Ishikawa (cell line): ENCODE data around the gene ATP6V1G3.

ENCODE experiments used
- CEBPB ChIP-seq: IDR thresholded peaks from 2 replicates; pipeline ENCODE4 v1.6.1; 2012
- CREB1 ChIP-seq: IDR thresholded peaks from 2 replicates; pipeline ENCODE4 v1.6.1; 2012; ENCODE audit warnings: low read depth
- EGR1 ChIP-seq: IDR thresholded peaks from 2 replicates; pipeline ENCODE4 v1.6.1; 2012
- EP300 ChIP-seq: IDR thresholded peaks from 2 replicates; pipeline ENCODE4 v1.6.1; 2012; ENCODE audit warnings: borderline replicate concordance
- FOXM1 ChIP-seq: IDR thresholded peaks from 2 replicates; pipeline ENCODE4 v1.6.1; 2012; ENCODE audit warnings: low read depth, borderline replicate concordance
- NFIC ChIP-seq: IDR thresholded peaks from 2 replicates; pipeline ENCODE4 v1.6.1; 2012
- RAD21 ChIP-seq: IDR thresholded peaks from 2 replicates; pipeline ENCODE4 v1.6.1; 2012; ENCODE audit warnings: low read depth
- TAF1 ChIP-seq: IDR thresholded peaks from 2 replicates; pipeline ENCODE4 v1.6.1; 2012; ENCODE audit warnings: low read depth, mild to moderate bottlenecking
- TCF12 ChIP-seq: IDR thresholded peaks from 2 replicates; pipeline ENCODE4 v1.6.1; 2012; ENCODE audit warnings: low read depth
- TEAD4 ChIP-seq: IDR thresholded peaks from 2 replicates; pipeline ENCODE4 v1.6.1; 2012
- YY1 ChIP-seq: IDR thresholded peaks from 2 replicates; pipeline ENCODE4 v1.6.1; 2012; ENCODE audit warnings: low read depth
- ZBTB7A ChIP-seq: IDR thresholded peaks from 2 replicates; pipeline ENCODE4 v1.6.1; 2012; ENCODE audit warnings: low read depth
- TF ChIP-seq, protein P1 (sequence below): IDR thresholded peaks from 2 replicates; pipeline ENCODE4 v1.6.1; 2012; ENCODE audit warnings: low read depth, mild to moderate bottlenecking
- TF ChIP-seq, protein P2 (sequence below): IDR thresholded peaks from 2 replicates; pipeline ENCODE4 v1.6.1; 2012
- TF ChIP-seq, protein P3 (sequence below): IDR thresholded peaks from 2 replicates; pipeline ENCODE4 v1.6.1; 2012

ATP6V1G3 gene

DNA sequence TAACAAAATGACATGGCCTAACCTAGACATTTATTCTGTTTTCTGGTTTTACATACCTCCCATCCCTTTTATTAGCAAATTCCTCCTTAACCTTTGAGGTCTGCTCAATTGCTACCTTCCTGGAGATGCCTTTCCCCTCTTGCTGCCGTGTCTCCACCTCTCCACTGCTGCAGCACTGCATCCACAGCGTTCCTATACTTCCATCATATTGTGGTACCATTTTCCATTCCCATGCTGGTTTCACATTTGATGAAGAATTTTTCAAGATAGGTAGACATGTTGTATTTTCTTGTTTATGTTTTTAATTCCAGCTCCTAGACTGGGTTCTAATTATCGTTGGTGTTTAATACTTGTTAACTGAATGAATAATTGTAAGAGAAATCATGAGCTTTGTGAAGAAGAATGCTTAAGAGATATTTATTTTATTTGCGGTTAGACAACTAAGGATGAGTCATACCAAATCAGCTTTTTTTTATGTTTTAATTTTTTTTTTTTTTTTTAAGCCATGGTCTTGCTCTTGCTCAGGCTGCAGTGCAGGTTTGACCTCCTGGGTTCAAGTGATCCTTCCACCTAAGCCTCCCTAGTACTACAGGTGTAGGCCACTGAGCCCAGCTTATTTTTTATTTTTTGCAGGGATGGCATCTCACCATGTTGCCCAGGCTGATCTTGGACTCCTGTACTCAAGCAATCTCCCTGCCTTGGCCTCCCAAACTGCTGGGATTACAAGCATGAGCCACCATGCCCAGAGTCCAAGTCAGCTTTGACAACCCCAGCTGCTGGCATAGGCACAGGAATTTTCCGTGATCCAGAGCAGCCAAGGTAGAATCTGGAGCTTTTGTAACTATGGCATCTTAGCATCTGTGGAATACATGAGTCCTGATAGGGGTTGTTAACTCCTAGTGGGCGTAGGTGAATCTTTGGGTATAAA is 44.0 kb downstream of the ATP6V1G3 start:
- TF ChIP-seq YY1 (no peak), CEBPB (no peak)

DNA sequence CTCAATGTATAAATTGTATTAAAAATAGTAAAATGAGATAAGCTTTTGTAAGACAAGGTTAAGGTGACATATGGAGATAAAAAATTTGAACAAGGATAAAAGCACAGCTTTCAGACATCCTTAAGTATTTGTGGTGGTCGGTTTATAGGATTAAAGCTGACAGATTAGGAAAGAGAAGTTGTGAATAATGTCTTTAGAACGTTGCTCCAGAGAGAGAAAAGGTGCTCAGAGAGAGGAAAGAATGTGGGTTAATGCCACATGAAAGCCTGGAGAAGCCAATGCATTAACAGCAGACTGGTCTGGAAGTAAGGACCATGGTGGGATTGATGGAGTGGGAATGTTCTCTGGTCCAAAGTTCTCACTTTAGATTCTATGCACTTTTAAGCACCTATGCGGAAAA is 44.8 kb downstream of the ATP6V1G3 start:
- TF ChIP-seq NFIC (no peak), TEAD4 (no peak), YY1 (no peak), TAF1 (no peak), CREB1 (no peak), CEBPB (no peak), EP300 (no peak), TCF12 (no peak), EGR1 (no peak)
- TF ChIP-seq, protein P1, sequence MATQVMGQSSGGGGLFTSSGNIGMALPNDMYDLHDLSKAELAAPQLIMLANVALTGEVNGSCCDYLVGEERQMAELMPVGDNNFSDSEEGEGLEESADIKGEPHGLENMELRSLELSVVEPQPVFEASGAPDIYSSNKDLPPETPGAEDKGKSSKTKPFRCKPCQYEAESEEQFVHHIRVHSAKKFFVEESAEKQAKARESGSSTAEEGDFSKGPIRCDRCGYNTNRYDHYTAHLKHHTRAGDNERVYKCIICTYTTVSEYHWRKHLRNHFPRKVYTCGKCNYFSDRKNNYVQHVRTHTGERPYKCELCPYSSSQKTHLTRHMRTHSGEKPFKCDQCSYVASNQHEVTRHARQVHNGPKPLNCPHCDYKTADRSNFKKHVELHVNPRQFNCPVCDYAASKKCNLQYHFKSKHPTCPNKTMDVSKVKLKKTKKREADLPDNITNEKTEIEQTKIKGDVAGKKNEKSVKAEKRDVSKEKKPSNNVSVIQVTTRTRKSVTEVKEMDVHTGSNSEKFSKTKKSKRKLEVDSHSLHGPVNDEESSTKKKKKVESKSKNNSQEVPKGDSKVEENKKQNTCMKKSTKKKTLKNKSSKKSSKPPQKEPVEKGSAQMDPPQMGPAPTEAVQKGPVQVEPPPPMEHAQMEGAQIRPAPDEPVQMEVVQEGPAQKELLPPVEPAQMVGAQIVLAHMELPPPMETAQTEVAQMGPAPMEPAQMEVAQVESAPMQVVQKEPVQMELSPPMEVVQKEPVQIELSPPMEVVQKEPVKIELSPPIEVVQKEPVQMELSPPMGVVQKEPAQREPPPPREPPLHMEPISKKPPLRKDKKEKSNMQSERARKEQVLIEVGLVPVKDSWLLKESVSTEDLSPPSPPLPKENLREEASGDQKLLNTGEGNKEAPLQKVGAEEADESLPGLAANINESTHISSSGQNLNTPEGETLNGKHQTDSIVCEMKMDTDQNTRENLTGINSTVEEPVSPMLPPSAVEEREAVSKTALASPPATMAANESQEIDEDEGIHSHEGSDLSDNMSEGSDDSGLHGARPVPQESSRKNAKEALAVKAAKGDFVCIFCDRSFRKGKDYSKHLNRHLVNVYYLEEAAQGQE, result no peak

DNA sequence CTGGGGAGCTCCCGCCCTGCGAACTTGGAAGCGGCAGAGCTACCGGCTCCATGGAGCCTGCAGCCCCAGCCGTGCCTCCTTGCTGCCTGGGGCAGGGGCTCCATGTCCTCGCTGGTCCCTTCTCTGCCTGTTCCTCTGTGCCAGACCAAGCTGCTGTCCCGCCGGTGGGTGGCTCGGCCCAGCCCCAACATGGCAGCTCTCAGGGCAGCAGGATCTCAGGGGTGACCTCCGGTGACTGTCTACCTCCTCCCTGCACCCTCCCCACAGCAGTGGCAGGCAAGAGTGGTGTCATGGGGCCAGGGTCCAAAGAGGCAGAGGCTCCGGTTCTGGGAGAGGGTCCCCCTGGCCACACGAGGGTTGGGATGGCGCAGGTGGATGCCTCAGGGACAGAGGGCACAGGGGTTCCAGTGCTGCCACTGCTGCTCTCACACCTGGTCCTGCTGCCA is 45.8 kb downstream of the ATP6V1G3 start:
- TF ChIP-seq ZBTB7A (no peak), CEBPB (no peak), FOXM1 (no peak), TCF12 (no peak), EP300 (no peak), TEAD4 (no peak), CREB1 (no peak), NFIC (no peak), TAF1 (no peak), RAD21 (no peak), EGR1 (no peak)
- TF ChIP-seq, protein P1, result no peak
- TF ChIP-seq, protein P2, sequence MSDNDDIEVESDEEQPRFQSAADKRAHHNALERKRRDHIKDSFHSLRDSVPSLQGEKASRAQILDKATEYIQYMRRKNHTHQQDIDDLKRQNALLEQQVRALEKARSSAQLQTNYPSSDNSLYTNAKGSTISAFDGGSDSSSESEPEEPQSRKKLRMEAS, result no peak

DNA sequence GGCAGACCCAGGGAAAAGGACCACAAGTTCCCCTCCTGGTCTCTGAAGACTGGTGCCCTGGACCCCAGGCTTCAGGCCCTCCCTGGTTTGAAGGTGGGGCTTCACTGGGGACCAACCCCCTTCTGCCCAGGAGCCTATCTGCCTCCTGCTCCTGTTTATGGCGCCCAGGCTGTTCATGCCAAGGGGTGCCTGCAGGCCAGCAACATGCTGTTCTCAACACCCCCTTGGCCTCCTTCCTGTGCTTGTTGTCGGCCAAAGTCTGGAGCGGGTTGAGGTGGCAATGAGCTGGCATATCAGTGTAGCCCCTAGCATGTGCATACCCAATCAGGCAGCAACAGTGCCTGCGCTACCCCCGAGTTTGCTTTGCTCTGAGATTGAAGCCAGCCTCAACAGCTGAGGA is 46.3 kb downstream of the ATP6V1G3 start:
- TF ChIP-seq, protein P3, sequence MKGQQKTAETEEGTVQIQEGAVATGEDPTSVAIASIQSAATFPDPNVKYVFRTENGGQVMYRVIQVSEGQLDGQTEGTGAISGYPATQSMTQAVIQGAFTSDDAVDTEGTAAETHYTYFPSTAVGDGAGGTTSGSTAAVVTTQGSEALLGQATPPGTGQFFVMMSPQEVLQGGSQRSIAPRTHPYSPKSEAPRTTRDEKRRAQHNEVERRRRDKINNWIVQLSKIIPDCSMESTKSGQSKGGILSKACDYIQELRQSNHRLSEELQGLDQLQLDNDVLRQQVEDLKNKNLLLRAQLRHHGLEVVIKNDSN, result no peak
- no peak for TF ChIP-seq TCF12
- no peak for TF ChIP-seq TEAD4
- no peak for TF ChIP-seq EGR1
- TF ChIP-seq RAD21, result no peak
- TF ChIP-seq TAF1, result no peak
- TF ChIP-seq ZBTB7A, result no peak
- TF ChIP-seq, protein P1, result no peak
- no peak for TF ChIP-seq NFIC
- no peak for TF ChIP-seq CEBPB
- TF ChIP-seq EP300, result no peak
- TF ChIP-seq FOXM1, result no peak

DNA sequence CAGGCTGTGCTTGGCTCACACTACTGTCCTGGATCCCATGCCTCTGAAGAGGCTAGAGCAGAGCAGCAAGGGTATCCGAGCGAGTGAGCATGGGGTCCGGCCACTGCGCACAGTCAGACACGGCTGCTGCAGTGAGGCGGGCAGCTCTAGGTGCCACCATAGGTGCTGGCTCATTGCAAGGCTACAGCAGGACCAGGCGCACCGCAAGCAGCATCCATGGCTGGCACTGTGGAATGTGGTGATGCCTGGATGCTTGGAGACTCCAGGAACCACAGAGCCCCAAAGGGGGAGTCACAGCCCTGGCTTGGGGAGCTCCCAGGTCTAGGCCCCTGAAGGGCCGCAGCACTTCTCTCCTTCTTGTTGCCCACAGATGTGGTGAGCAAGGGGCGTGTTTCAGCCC is 47.2 kb downstream of the ATP6V1G3 start:
- TF ChIP-seq ZBTB7A (no peak), FOXM1 (no peak), CEBPB (no peak), TAF1 (no peak), EGR1 (no peak), NFIC (no peak), YY1 (no peak), TCF12 (no peak), EP300 (no peak), CREB1 (no peak), RAD21 (no peak)
- TF ChIP-seq, protein P1, result no peak
